ENCODE data around the gene RSPH9.

DNA sequence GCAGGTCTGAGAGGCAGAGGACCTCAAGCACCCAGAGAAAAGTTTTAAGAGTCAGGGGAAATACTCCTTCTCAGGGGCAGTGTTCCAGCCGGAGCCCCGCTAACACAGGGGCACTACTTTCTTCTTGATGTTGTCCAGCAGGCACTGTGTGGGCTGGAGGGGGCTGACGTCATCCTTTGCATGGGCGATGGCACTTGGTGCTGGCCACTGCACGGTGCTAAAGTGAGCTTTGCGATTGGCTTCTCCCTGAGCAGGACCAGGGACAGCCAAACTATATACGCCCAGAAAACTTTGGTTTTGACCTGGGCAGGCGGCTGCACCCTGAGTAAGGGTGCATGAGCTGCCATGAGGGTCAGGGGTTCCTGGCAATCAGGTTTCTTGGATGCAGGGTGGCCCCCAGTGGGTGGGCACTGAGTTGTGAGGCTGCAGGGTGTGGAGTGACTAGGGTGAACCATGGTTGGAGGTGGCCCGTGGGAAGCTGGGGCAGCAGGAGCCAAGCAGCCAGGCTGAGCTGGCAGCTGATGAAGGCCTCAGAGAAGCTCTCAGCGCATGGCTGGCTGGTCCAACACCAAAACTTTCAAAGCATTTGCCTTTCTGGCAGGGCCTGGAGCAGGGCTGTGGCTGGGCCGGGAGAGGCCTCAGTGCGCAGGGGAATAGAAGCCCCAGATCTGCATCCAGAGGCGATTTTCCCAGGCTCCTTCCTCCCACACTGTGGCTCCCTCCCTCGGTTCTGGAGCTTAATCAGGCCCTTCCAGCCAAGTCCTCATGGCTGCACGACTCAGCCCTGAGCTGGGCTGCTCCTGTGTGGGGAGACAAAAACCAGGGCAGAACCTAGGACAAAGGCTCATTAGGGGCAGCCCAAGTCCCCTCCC lies 24.4 kb downstream of the RSPH9 start:
- no peak for TF ChIP-seq EZH2 (IDR thresholded peaks at IDR 0.05; ENCODE audit: insufficient read depth, low read length)
- no peak for TF ChIP-seq CTCF (IDR thresholded peaks at IDR 0.05; ENCODE audit: insufficient read depth, low read depth, low read length)
